K562 (cell line): ENCODE measurements around the gene IMPDH2. TPM values are rescaled to one million over a fixed set of nuclear protein-coding genes. Genes with fewer than 3 reads are reported as not detected.

Experiments used
- DPF2 ChIP-seq: fragments of 450-650 bp; IDR thresholded peaks from 2 replicates; pipeline ENCODE4 v1.6.1; 2016
- ETV5 ChIP-seq: sonication (generic); formaldehyde crosslinking; IDR thresholded peaks from 2 replicates; pipeline ENCODE4 v1.4.0; 2020; ENCODE audit warnings: low read depth, mild to moderate bottlenecking, missing genetic modification reagents
- FOSL1 ChIP-seq: fragments of 200-800 bp; sonication (Bioruptor generic); conservative IDR thresholded peaks from 2 replicates; pipeline ENCODE4 v1.6.1; 2016; ENCODE audit warnings: missing genetic modification characterization, missing compliant biosample characterization
- GMEB1 ChIP-seq: fragments of 250-450 bp; sonication (Bioruptor Pico); IDR thresholded peaks from 2 replicates; pipeline ENCODE4 v1.4.0; 2020; ENCODE audit warnings: mild to moderate bottlenecking
- HMGXB4 ChIP-seq: sonication (generic); formaldehyde crosslinking; IDR thresholded peaks from 2 replicates; pipeline ENCODE4 v1.8.1; 2023; ENCODE audit warnings: mild to moderate bottlenecking, missing genetic modification reagents
- MAFG ChIP-seq: fragments of 450-650 bp; conservative IDR thresholded peaks from 2 replicates; pipeline ENCODE4 v1.6.1; 2016; ENCODE audit warnings: missing genetic modification characterization, missing compliant biosample characterization
- NCOA1 ChIP-seq: fragments of 450-650 bp; IDR thresholded peaks from 2 replicates; pipeline ENCODE4 v1.6.1; 2016; ENCODE audit warnings: low read depth
- PHF20 ChIP-seq: fragments of 450-650 bp; IDR thresholded peaks from 2 replicates; pipeline ENCODE4 v1.6.1; 2018; ENCODE audit not compliant: partially characterized antibody
- POLR2AphosphoS5 ChIP-seq: IDR thresholded peaks from 2 replicates; pipeline ENCODE4 v1.6.1; 2011; ENCODE audit warnings: mild to moderate bottlenecking, low read depth, low read length, moderate library complexity; ENCODE audit not compliant: control insufficient read depth, insufficient read depth
- RBM22 ChIP-seq: fragments of 200-400 bp; formaldehyde crosslinking; IDR thresholded peaks from 2 replicates; pipeline ENCODE4 v1.6.1; 2018; ENCODE audit warnings: low read length, low read depth; ENCODE audit not compliant: poor library complexity, severe bottlenecking
- ZBED1 ChIP-seq: IDR thresholded peaks from 2 replicates; pipeline ENCODE4 v1.6.1; 2014
- ZNF407 ChIP-seq: fragments of 450-650 bp; IDR thresholded peaks from 2 replicates; pipeline ENCODE4 v1.6.1; 2016; ENCODE audit warnings: low read depth
- polyA plus RNA-seq, 8 experiments: library from polyadenylated mRNA; depleted of rRNA in 4 of 8; stranded (reverse) in 5 of 8; unstranded in 3 of 8; fragments of >200 nt; fragmentation: Nextera tagmentation in 2 of 8; fragmentation: Illumina TruSeq in 1 of 8; extraction: Ambion mirVana in 2 of 8; extraction: Trizol in 1 of 8; gene quantifications; 2 replicates each; pipeline versions ENCODE4 v1.2.1 to v1.2.3, GENCODE V29; 2011 to 2014; ENCODE audit warnings: inconsistent platforms in 1 of 8, missing spikeins in 1 of 8
- total RNA-seq, 7 experiments: library from RNA; depleted of rRNA in 6 of 7; stranded (reverse); fragments of >200 nt in 6 of 7; fragmentation: Illumina TruSeq in 2 of 7; extraction: Trizol in 2 of 7; gene quantifications; 2 replicates each; pipeline versions ENCODE4 v1.2.1 to v1.2.3, GENCODE V29; 2011 to 2021; ENCODE audit warnings: low replicate concordance in 1 of 7
- TF ChIP-seq, protein P1 (sequence below): sonication (generic); formaldehyde crosslinking; IDR thresholded peaks from 2 replicates; pipeline ENCODE4 v1.8.1; 2023; ENCODE audit warnings: mild to moderate bottlenecking, missing genetic modification reagents

The IMPDH2 gene
- total and polyA plus RNA-seq, 9 of the 15 experiments (the other 6 are each of a cell fraction or from before 2014, with no cell fraction given), result 318 to 507 (median 366) TPM

DNA sequence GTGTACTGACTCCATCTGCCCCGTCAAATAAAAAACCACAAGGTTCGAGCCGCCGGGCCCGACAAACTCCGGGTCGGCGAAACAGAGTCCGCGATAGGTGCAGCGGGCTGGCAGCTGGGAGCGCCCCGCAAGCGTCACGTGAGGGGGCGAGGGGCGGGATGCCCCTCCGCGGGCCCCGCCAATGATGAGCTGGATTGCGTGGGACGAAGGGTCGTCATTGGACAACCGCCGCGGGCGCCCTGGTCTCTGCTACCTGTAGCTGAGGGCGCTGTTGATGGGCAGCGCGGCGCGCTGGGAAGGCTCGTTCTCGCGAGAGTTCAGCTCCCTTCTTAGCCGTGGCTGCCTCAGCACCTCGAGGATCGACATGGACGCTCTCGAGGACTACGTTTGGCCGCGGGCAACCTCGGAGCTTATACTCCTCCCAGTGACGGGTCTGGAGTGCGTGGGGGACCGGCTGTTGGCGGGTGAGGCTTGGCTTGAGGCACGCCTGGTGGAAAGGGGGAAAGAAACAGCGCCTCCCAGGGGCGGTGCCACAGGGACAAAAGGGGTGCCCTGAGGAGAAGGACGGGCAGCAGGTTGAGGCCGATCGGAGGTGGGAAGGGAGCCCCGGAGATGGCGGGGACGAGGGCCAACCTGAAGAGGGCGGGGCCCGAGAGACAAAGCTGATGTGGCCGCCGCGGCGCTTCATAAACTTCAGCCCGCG, 22.0 kb downstream of the IMPDH2 start, which contains the start of gene WDR6 (continued):
- TF ChIP-seq, protein P1, sequence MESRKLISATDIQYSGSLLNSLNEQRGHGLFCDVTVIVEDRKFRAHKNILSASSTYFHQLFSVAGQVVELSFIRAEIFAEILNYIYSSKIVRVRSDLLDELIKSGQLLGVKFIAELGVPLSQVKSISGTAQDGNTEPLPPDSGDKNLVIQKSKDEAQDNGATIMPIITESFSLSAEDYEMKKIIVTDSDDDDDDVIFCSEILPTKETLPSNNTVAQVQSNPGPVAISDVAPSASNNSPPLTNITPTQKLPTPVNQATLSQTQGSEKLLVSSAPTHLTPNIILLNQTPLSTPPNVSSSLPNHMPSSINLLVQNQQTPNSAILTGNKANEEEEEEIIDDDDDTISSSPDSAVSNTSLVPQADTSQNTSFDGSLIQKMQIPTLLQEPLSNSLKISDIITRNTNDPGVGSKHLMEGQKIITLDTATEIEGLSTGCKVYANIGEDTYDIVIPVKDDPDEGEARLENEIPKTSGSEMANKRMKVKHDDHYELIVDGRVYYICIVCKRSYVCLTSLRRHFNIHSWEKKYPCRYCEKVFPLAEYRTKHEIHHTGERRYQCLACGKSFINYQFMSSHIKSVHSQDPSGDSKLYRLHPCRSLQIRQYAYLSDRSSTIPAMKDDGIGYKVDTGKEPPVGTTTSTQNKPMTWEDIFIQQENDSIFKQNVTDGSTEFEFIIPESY (CRISPR knock-in tag), result peak; percentile 35; the same call in 1 of the 2 replicates
- 0 out of 2 replicates have a peak, but pooled peaks have one; percentile 26 for TF ChIP-seq FOSL1 (tag)
- TF ChIP-seq NCOA1, result 0 out of 2 replicates have a peak, but pooled peaks have one; percentile 36
- no peak for TF ChIP-seq GMEB1 (CRISPR knock-in tag)
- peak; percentile 58 for TF ChIP-seq PHF20
- peak; percentile 72 for TF ChIP-seq RBM22
- no peak for TF ChIP-seq MAFG
- no peak for TF ChIP-seq ZNF407
- no peak for TF ChIP-seq ETV5 (CRISPR knock-in tag)
- TF ChIP-seq ZBED1, result 0 out of 2 replicates have a peak, but pooled peaks have one; percentile 46
- TF ChIP-seq POLR2AphosphoS5, result peak; percentile 48; the same call in 1 of the 2 replicates
- 0 out of 2 replicates have a peak, but pooled peaks have one; percentile 52 for TF ChIP-seq DPF2
- TF ChIP-seq HMGXB4 (CRISPR knock-in tag), result 0 out of 2 replicates have a peak, but pooled peaks have one; percentile 54
